HUES48 (cell line): ENCODE measurements around the gene ANKLE1.
A peak's percentile ranks its signal among the peaks of the same experiment; 100 is the strongest.

Source experiments
- H3K27ac ChIP-seq: one replicate; pipeline ENCODE4 v1.7.0; 2013; ENCODE audit warnings: low read depth, low read length, inconsistent platforms
- H3K27me3 ChIP-seq: 2 replicates; pipeline ENCODE4 v1.6.1; 2013; ENCODE audit warnings: mild to moderate bottlenecking, low read length; ENCODE audit not compliant: control insufficient read depth, insufficient read depth
- H3K36me3 ChIP-seq: 2 replicates; pipeline ENCODE4 v1.6.1; 2013; ENCODE audit warnings: low read length; ENCODE audit not compliant: control insufficient read depth, insufficient read depth
- H3K4me1 ChIP-seq: 2 replicates; pipeline ENCODE4 v1.6.1; 2013; ENCODE audit warnings: mild to moderate bottlenecking, low read length; ENCODE audit not compliant: control insufficient read depth, insufficient read depth
- H3K4me3 ChIP-seq: 2 replicates; pipeline ENCODE4 v1.5.1; 2013; ENCODE audit warnings: mild to moderate bottlenecking, low read depth, low read length
- H3K9ac ChIP-seq: 2 replicates; pipeline ENCODE4 v1.6.1; 2013; ENCODE audit warnings: mild to moderate bottlenecking, low read depth, low read length, moderate library complexity
- H3K9me3 ChIP-seq: 2 replicates; pipeline ENCODE4 v1.6.1; 2013; ENCODE audit warnings: low read length; ENCODE audit not compliant: control insufficient read depth, insufficient read depth

The ANKLE1 gene

DNA sequence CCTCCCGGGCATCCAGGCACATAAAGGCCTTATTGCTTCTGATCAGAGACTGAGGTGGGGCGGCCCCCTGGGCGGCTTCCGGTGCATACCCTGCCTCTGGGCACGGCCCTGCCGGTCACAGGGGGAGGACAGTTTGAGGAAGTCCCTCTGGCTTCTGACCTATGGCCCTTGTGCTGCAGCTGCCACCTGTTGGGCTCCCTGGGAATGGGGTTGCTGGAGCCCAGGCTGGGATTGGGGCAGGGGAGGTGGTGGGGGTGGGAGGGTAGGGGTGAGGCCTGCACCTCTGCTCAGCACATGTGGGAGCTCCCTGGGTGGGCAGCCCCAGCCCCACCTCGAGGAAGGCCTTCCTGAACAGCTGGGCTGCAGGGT is 42.2 kb downstream of the ANKLE1 start:
- no peak overlapping the region for H3K9ac ChIP-seq
- no peaks in the 10 kb centered on the region for H3K9me3 ChIP-seq
- no peak overlapping the region for H3K4me3 ChIP-seq
- H3K27me3 ChIP-seq = no peaks in the 10 kb centered on the region; the same call in 1 of the 2 replicates
- H3K27ac ChIP-seq = no peak overlapping the region
- peaks cover 43% of the 10 kb centered on the region for H3K36me3 ChIP-seq
- H3K4me1 ChIP-seq = no peaks in the 10 kb centered on the region

DNA sequence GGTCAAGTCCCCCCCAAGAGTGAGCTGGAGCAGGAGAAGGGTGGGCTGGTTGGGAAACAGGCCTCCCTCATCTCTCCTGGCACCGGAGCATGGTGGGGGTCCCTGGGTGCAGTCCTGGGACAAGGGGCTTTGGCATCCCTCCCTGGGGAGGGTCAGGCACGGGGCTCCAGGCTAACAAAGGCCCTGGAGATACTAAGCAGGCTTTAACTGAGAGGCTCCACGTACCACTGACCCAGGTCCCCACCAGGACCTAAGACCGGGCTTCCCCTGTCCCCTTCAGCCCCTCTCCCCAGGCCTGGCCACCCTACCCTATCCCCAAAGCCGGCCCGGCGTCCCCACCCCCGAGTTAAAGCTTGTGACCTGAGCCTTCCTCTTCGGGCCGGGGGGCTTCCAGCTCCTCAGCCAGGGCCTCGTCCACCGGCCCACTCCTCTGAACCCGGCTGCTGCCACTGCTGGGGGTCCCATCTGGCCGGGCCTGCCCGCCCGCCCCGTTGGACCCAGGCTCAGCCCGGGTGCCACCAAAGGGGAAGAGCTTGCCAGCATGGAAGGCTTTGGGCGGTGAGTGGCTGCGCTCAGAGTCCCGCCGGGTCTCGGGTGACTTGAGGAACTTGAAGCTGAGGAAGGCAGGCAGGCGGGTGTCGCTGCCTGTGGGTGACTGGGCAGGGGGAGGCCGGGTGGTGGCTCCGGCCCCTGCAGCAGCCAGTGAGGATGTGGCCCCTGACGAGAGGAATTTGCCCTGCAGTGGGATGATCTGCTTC is 42.8 kb downstream of the ANKLE1 start:
- Histone ChIP-seq H3K9ac (no peak overlapping the region), H3K4me3 (no peak overlapping the region), H3K4me1 (0 out of 2 replicates have a peak, but pooled peaks cover 3% of the 10 kb centered on the region), H3K36me3 (peaks cover 37% of the 10 kb centered on the region), H3K27me3 (no peaks in the 10 kb centered on the region; the same call in 1 of the 2 replicates), H3K27ac (no peak overlapping the region), H3K9me3 (no peaks in the 10 kb centered on the region)

DNA sequence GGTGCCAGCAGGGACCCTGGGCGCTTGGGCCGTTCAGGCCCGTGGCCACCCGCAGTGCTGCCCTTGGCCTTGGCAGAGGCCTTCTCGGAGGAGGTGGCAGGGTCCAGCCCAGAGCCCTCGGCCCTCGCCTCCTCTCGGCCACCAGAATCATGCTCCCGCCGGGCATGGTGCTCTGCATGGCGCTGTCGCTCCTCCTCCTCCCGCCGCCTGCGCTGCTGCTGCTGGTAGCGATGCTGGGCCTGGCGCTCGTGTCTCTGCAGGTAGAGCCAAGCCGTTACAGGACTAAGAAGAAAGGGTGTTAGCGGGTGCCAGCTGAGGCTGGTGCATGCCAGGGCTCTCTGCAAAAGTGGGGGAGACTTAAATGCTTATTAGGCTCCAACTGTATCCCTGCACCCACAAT is 43.4 kb downstream of the ANKLE1 start:
- H3K9me3 ChIP-seq = no peaks in the 10 kb centered on the region
- H3K27ac ChIP-seq = no peak overlapping the region
- no peak overlapping the region for H3K9ac ChIP-seq
- H3K36me3 ChIP-seq = peaks cover 33% of the 10 kb centered on the region
- H3K27me3 ChIP-seq = no peaks in the 10 kb centered on the region; the same call in 1 of the 2 replicates
- no peak overlapping the region for H3K4me3 ChIP-seq
- H3K4me1 ChIP-seq = 0 out of 2 replicates have a peak, but pooled peaks cover 3% of the 10 kb centered on the region

DNA sequence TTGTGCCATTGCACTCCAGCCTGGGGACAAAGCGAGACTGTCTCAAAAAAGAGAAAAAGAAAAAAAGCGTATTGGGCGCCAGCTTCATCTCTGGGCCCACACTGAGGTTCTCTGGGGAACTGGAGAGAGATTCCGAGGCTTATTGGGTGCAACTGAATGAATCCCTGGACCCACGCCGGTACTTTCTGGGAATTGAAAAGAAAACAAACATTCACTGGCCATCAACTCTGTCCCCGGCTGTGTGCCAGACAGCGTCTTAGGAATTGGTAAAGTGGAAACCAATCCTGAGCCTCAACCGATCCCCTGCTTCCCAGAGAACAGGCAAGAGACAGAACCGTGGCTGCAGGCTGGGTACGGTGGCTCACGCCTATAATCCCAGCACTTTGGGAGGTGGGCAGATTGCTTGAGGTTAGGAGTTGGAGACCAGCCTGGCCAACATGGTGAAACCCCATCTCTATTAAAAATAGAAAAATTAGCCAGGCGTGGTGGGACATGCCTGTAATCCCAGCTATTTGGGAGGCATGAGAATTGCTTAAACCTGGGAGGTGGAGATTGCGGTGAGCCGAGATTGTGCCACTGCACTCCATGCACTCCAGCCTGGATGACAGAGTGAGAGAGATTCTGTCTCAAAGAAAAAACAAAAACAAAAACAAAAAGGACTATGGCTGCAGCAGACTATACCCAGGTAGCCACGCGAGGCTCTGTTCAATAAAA is 44.3 kb downstream of the ANKLE1 start:
- no peaks in the 10 kb centered on the region for H3K9me3 ChIP-seq
- no peak overlapping the region for H3K9ac ChIP-seq
- peaks cover 25% of the 10 kb centered on the region for H3K36me3 ChIP-seq
- H3K4me1 ChIP-seq = 0 out of 2 replicates have a peak, but pooled peaks cover 3% of the 10 kb centered on the region
- H3K27ac ChIP-seq = no peak overlapping the region
- H3K27me3 ChIP-seq = no peaks in the 10 kb centered on the region; the same call in 1 of the 2 replicates
- no peak overlapping the region for H3K4me3 ChIP-seq

DNA sequence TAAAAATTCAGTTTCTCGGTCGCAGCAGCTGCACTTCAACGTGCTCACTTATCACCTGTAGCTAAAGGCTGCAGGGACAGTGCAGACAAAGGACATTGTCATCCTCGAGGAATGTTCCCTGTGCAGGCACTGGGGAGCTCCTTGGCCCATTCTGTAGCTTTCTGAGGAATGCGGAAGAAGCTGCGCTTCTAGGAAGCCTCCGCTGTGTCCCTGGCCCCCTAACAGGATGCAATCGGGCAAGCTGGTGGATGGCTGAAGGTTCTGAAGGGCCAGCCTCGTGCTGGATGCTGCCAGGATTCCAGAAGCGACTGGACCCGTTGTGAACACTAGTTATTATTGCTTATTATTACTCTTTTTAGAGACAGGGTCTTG is 44.9 kb downstream of the ANKLE1 start:
- Histone ChIP-seq H3K4me1 (0 out of 2 replicates have a peak, but pooled peaks cover 3% of the 10 kb centered on the region), H3K27me3 (no peaks in the 10 kb centered on the region; the same call in 1 of the 2 replicates), H3K9ac (no peak overlapping the region), H3K36me3 (peaks cover 24% of the 10 kb centered on the region), H3K27ac (peak overlapping the region; percentile 89), H3K4me3 (no peak overlapping the region), H3K9me3 (no peaks in the 10 kb centered on the region)

DNA sequence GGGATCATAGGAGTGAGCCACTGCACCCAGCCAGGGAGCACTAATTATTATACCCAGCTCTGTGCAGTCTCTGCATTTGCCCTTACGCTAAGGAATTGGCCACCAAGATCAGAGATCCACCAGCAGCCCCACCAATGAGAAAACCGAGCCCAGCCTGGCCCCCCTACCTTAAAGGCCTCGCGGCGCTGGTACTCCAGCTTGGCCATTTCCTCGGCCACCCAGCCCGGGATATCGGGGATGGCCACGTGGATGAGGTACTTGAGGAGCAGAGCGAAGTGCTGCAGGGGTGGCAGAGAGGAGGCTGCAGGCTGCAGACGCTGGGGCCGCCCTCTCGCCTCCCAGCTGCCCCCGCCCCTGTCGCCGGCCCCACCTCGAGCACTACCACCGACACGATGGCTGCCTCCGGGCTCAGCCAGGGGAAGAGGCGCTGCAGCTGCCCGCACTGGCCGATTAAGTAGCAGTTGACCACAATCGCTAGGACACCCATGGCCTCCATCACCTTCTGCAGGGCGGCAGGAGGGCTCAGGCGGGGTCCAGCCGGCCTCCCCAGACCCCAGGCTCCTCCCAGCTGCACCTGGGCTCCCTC is 45.5 kb downstream of the ANKLE1 start:
- peaks cover 22% of the 10 kb centered on the region for H3K36me3 ChIP-seq
- no peak overlapping the region; the same call in 1 of the 2 replicates for H3K9ac ChIP-seq
- 0 out of 2 replicates have a peak, but pooled peaks cover 3% of the 10 kb centered on the region for H3K4me1 ChIP-seq
- peak overlapping the region; percentile 89 for H3K27ac ChIP-seq
- H3K4me3 ChIP-seq = peak overlapping the region; percentile 65
- no peaks in the 10 kb centered on the region for H3K9me3 ChIP-seq
- no peaks in the 10 kb centered on the region; the same call in 1 of the 2 replicates for H3K27me3 ChIP-seq

DNA sequence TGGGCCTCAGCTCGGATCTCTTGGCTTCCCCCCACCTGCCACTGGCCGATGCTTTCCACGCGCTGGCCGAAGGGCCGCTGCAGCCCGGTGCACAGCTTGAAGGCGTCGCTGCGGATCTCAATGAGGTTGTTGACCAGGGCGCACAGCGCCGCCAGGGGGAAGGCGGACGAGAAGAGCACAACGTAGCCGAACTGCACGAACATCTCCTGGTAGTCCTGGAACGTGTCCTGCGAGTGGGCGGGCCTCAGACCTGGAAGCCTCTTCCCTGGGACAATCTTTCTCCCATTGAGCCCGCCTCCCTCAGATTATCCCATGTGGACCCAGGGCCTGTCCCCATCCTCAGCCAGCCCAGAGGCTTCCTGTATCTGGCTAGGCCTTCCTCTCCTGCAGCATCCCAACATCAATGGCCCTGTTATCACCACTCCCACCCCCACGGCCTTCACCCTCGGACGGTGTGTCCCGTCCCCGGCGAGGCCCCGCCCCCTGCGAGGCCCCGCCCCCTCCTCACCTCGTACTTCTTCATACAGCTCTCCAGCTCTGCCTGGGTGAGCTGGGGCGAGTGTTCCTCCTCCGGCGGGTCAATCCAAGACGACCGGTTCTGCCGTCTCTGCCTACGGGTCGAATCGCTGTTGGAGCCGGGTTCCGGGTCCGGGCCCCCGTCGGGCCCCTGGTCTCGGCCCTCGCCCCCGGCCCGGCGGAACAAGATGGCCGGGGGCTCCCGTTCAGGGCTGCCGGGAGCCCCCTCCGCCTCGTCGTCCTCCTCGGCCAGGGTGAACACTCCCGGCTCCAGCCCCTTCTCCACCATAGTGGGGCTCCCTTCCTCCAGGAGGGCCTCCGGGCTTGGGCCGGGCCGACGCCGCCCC is 46.2 kb downstream of the ANKLE1 start:
- Histone ChIP-seq H3K27ac (peak overlapping the region; percentile 89), H3K27me3 (no peaks in the 10 kb centered on the region; the same call in 1 of the 2 replicates), H3K9ac (peak overlapping the region; percentile 45; the same call in 1 of the 2 replicates), H3K36me3 (peaks cover 22% of the 10 kb centered on the region), H3K9me3 (no peaks in the 10 kb centered on the region), H3K4me3 (peak overlapping the region; percentile 65), H3K4me1 (0 out of 2 replicates have a peak, but pooled peaks cover 3% of the 10 kb centered on the region)

DNA sequence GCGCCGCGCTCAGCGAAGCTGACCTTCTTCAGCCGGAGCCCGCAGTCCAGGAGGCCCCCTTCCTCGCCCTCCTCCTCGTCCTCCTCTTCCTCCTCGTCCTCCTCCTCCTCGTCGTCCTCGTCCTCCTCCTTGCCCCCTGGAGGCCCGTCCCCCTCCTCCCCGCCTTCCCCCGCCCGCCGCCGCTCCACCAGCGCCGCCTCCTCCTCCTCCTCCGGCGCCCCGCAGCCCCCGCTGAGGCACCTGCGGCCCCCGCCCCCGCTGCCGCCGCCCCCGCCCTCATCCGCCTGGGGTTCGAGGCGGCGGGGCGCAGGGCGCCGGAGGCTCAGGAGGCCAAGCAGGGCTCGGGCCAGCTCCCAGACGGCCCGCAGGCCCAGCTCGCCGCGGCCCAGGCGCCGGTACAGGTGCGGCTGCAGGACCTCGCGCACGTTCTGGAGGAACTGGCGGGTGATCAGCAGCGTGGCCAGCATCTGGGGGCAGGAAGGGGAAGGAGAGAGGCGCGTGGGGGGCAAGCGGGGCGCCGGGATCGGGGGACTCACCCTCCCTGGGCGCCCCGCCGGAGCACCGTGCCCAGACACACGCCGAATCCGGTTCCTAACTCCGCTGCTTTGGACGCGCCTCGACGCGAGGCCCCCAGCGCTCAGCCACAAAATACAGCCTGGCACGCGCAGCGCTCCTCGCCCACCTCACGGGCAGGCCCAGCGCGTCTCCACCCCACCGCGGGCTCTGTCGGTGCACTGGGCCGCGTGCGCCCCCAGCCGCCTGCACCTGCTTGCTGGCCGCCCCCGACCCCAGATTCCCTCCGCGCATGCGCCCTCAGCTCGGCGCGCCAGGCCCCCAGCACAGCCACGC is 47.0 kb downstream of the ANKLE1 start:
- peak overlapping the region; percentile 65 for H3K4me3 ChIP-seq

DNA sequence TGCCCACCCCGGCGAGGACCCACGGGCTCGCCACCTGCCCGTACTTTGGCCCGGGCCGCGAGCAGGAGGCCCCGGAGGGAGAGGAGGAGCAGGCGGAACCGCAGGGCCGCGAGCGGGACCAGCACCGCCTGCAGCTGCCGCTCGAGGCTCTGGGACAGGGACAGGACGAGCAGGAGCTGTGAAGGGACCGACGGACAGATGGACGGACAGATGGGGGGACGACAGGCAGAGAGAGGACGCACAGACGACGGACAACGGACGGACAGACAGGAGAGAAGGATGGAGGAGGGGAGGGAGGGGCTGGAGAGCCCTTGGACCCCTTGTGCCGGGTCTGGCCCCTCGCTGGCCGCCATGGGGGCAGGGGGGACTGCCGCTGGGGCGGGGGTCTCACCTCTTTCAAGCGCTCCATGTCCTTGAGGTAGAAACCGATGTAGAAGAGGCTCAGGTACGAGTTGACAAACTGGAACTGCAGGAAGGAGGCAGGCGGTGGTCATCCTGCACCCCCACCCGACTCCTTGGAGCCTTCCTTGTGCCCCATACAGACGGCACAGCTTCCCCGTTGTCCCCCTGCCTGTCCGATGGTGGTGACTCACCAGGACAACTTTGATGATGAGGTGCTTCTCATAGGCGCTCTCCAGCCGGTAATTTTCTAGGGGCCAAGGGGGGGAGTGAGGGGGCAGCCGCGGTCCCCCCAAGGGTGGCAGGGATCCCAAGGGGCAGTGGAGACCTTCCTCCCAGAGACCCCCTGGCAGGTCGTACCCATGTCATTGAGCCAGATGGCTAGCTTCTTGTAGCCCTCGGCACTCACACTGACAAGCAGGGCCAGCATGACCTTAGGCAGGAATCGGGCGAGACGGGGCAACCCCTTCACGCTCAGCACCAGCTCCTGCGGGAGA is 47.9 kb downstream of the ANKLE1 start:
- Histone ChIP-seq H3K9ac (no peak overlapping the region), H3K36me3 (peaks cover 17% of the 10 kb centered on the region), H3K27ac (no peak overlapping the region), H3K27me3 (no peaks in the 10 kb centered on the region; the same call in 1 of the 2 replicates), H3K9me3 (no peaks in the 10 kb centered on the region), H3K4me1 (0 out of 2 replicates have a peak, but pooled peaks cover 3% of the 10 kb centered on the region), H3K4me3 (no peak overlapping the region)

More for the DNA sequence above, 47.0 kb downstream of the ANKLE1 start:
- H3K27me3 ChIP-seq = no peaks in the 10 kb centered on the region; the same call in 1 of the 2 replicates
- no peaks in the 10 kb centered on the region for H3K9me3 ChIP-seq
- 0 out of 2 replicates have a peak, but pooled peaks cover 3% of the 10 kb centered on the region for H3K4me1 ChIP-seq
- peak overlapping the region; percentile 89 for H3K27ac ChIP-seq
- peak overlapping the region; percentile 45; the same call in 1 of the 2 replicates for H3K9ac ChIP-seq
- H3K36me3 ChIP-seq = peaks cover 22% of the 10 kb centered on the region
